IPS-NIHi7 (cell line): ENCODE data around the gene SKIC2.
"Not testable (repeated sequence)": the region's sequence is repeated elsewhere in the genome, so short reads cannot be mapped to it uniquely, and the experiment has no call there.

Experiments
- DNase-seq: peaks from one replicate; pipeline ENCODE4 v3.0.0; 2012; ENCODE audit warnings: mixed read lengths; ENCODE audit errors: extremely low spot score

Gene SKIC2

DNA sequence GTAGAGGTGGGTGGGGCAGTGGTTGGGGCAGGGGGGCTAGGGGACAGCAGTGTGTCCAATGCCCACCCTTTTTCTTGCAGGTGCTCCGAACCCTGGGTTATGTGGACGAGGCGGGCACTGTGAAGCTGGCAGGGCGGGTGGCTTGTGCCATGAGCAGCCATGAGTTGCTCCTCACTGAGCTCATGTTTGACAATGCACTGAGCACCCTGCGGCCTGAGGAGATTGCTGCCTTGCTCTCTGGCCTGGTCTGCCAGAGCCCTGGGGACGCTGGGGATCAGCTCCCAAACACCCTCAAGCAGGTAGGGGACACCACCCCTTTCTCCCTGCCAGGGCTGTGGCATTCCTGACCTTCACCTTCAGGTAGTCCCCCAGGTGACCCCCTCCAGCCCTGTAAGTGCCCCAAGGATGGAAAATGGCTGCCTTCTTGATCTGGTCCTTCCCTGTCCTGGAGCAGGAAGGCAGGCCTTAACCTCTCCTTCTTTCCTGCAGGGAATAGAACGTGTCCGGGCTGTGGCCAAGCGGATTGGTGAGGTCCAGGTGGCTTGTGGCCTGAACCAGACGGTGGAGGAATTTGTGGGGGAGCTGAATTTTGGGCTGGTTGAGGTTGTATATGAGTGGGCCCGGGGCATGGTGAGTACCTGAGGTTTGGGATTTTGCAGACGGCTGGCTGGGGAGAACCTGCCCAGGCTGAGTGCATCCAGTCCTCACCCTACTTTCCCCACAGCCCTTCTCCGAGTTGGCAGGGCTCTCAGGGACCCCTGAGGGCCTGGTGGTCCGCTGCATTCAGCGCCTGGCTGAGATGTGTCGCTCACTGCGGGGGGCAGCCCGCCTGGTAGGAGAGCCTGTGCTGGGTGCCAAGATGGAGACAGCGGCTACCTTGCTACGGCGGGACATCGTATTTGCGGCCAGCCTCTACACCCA, 10.1 kb downstream of the SKIC2 start:
- no peak for DNase-seq

DNA sequence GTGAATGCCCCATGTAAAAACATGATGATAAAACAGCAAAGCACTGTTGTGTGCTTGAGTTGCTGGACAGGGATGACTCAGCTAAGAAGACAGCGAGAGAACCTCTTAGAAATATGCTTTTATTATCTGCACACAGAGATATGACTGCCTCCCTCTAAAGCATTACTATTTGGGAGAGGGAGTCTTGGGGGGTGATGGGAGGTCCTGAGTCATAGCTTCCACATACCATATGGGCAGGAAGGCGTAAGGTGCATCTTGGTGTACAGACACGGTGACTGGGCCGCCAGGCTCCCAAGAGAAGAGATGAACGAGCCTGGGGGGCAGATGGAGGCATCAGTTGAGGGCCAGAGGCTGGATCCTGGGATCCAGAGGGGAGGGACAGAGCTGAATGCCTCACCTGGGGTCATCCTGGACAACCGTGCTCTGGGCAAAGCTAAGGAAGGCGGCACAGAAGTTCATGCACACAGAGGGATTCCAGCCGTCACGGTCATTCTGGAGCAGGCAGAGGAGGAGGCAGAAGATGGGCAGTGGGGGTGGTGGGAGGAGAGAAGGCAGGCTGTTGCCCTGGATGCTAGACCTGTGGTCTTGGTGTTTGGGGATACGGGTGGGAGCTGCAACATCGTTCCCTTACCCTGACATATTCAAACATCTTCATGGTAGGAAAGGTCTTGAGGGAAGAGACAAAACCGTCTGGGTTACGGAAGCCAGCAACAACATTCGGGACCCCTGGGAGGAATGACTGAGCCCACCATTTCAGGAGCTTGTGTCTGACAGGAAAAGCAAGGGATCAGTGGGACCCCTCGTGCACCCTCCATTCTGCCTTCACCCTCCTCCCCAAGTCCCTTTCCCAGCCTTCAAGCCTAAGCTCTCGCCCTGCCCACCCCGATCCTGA, 11.0 kb downstream of the SKIC2 start:
- DNase-seq = no peak

DNA sequence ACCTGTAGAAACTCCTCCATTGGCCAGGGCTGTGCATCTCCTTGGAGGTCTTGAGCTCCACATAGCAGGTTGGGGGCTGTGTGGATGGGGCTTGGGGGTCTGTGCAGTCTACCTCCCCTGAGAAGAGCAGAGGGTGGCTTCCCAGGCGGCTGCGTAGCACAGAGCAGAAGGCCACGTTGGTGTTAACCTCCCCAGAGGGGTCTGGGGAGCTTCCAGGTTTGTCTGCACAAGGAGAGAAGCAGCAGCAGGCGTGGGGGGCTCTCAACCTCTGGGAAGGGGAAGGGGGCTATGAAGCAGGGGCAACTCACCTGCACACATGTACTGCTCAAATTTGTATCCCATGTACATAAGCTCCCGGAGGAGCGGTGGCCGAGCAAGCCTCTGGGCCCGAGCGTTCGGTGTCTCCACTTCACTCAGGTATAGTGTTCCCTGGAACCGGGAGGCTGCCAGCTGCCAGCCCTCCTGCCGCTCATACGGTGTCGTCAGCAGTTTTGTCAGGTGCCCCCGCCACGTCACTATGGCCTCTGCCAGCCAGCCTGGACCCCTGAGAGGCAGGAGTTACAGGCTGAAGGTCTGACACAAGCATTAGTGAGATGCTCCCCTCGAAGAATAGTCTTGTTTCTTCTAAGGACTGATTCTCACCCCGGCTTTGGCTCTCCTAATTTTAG, 11.8 kb downstream of the SKIC2 start:
- DNase-seq = no peak

DNA sequence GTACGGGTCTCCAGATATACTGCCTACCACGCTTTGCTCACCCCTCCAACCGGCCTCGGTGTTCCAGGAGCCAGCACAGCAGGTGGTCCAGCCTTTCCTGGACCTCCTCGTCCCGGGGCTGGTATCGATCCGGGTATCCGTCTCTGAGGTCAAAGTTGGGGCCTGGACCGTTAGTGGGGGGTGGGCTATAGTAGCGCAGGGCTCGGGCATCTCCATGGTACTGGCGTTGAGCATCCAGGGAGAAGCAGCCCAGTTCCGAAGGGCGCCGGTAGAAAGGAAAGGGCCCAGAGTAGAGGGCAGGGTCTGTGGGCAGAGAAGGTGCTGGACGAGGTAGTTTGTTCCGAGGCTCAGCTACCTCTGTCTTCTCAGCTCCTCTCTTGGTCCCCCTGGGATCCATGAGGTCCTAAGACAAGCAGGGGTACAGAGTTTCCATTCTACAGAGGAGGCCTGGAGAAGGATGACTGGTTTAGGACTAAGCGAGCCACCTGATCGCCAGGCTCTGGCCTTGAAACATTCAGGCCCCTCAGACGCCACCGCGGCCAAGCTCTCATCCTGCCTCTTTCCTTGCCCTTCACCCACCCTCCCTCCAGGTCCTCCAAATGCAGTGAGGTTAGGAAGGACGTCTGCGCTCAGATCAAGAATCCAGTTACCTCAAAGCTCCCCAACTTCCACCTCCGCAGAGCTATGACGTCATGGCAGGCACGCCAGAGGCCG, 12.5 kb downstream of the SKIC2 start:
- no peak for DNase-seq

DNA sequence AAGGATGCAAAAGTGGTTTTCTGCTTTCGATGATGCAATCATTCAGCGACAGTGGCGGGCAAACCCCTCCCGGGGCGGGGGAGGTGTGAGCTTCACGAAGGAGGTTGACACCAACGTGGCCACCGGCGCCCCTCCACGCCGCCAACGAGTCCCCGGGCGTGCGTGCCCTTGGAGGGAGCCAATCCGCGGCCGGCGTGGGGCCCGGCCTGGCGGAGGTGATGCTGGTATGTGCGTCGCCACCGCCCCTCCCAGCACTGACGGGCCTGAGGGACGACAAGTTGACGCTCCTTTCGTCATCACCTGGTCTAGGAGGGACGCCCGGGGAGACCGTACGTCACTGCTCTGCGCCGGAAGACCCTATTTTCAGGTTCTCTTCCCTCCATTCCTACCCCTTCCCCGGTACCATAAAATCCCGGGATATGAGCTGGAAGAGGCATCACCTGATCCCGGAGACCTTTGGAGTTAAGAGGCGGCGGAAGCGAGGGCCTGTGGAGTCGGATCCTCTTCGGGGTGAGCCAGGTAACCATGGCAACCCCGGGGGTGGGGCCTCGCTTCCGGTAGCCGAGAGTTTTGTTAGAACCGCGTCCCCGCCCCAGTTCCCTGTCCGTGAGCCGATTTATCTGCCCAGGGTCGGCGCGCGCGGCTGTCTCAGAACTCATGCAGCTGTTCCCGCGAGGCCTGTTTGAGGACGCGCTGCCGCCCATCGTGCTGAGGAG, 13.2 kb downstream of the SKIC2 start, which contains the start of gene DXO:
Gene DXO (minus strand): TSS at position 146 of the 716 bp plus-strand sequence. CDS start 463 bp downstream, outside the sequence.
- DNase-seq = peak; percentile 99

DNA sequence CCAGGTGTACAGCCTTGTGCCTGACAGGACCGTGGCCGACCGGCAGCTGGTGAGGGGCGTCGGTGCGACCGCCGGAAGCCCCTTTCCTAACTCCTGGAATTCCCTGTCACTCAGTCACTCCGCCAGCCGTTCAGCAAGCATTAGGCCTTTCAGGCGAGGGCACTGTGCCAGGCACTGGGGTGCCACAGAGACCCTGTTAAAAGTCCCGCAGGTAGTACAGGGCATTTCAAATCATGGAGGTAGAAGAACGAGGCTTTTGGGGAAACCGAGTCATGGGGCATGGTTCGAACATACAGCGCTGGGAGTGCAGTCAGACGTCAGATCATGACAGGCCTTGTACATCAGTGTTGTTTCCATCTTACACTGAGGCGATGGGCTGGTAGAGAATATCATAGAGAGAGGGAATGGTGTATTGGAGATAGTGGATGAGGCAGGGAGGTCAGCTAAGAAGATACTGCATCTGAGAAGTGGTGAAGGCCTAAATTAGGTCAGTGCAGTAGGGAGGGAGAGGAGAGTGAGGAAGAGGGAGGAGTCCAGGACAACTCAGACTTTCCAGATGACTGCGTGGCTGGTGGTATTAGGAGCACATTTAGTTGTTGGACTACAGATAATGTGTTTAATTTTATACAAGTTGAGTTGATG, 13.9 kb downstream of the SKIC2 start:
- no peak for DNase-seq

DNA sequence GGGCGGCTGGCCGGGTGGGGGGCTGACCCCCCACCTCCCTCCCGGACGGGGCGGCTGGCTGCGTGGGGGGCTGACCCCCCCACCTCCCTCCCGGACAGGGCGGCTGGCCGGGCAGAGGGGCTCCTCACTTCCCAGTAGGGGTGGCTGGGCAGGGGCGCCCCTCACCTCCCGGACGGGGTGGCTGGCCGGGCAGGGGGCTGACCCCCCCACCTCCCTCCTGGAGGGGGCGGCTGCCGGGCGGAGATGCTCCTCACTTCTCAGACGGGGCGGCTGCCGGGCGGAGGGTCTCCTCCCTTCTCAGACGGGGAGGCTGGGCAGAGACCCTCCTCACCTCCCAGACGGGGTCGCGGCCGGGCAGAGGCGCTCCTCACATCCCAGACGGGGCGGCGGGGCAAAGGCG, 17.1 kb downstream of the SKIC2 start:
- DNase-seq = not testable (repeated sequence)

DNA sequence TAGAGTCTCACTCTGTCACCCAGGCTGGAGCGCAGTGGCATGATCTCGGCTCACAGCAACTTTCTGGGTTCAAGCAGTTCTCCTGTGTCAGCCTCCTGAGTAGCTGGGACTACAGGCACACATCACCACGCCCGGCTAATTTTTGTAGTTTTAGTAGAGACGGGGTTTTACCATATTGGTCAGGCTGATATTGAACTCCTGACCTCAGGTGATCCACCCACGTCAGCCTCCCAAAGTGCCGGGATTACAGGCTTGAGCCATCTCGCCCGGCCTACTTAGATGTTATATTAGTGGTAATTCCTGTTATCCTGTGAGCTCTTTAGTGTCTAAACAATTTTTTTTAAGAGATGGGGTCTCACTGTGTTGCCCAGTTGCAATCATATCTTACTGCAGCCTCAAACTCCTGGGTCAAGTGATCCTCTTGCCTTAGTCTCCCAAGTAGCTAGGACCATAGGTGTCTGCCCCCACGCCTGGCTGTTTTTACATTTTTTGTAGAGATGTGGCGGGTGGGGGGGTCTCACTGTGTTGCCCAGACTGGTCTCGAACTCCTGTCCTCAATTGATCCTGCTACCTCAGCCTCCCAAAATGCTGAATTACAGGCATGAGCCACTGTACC, 18.9 kb downstream of the SKIC2 start:
- DNase-seq = no peak

DNA sequence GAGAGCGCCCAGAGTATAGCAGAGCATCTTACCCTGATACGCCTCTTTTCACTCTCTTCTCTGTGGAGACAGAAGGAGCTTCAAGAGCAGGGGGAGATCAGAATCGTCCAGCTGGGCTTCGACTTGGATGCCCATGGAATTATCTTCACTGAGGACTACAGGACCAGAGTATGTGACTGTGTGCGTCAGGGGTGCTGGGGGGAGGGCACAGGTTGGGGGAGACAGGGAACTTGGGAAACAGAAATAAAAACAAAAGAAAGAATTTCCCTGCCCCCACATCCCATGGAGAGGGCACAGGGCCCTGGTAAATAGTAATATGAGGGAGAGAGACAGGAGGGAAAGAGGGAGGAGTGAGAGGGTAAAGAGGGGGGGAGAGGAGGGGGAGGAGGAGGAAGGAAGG, 19.9 kb downstream of the SKIC2 start:
- no peak for DNase-seq

DNA sequence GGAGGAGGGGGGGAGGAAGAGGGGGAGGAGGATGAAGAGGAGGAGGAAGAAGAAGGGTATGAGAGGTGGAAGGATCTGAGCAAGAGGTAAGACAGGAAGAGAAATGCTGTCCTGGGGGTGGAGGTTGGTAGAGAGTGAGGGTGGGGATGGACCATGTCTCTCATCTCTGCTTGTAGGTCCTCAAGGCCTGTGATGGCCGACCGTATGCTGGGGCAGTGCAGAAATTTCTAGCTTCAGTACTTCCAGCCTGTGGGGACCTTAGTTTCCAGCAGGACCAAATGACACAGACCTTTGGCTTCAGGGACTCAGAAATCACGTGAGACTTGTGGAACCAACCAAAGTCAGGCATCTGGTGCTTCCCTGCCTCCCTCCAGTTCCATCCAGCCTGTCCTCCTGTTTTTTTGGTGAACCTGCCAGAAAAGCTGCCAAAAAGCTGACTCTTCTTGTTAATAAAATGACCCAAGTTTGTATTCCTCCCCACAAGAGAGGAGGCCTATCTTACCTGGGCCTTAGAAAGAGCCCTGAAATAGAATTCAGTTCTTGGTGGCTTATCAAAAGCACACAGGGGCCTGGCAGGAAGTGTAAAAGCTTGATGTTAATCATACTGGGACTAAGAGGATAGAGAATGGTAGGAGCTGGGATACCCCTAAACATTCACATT, 20.4 kb downstream of the SKIC2 start:
- DNase-seq = no peak

DNA sequence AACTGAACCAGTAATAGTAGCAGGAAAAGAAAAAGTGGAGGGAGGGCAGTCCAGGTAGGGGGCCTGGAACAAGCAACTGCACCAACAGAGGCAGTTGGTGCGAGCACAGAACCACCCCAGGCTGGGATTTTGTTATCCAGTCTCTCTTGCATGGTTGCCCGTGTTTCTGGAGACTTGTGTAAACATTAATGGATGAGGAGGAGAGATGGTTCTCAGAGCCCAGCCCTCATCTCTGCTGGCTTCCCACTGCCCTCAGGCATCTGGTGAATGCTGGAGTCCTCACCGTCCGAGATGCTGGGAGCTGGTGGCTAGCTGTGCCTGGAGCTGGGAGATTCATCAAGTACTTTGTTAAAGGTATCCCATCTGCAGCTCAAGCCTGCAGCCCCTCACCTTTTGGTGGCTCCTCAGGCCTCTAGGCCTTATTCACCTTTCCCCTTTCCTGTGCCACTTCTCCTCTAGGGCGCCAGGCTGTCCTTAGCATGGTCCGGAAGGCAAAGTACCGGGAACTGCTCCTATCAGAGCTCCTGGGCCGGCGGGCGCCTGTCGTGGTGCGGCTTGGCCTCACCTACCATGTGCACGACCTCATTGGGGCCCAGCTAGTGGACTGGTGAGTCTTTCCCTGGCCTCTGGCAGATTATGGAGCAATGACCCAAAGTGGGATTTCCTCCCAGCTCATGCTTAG, 21.4 kb downstream of the SKIC2 start:
- not testable (repeated sequence) for DNase-seq

DNA sequence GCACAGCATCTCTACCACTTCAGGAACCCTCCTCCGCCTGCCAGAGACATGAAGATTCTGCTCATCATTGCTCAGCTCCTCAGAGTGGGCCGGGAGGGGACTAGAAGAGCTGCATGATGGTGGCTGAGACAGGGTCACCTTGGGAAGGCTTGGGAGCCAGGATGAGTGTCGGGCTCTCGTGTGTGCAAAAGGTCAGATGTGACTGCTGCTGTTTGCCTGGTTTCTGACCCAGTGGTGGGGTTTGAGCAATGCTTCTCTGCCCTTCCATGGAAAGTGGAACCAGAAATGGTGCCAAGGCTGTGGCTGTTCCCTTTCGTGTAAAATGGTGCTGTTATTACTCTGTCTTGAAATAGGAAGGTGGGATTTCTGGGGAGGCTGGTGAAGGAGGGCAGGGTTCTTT, 22.0 kb downstream of the SKIC2 start:
- DNase-seq = not testable (repeated sequence)

DNA sequence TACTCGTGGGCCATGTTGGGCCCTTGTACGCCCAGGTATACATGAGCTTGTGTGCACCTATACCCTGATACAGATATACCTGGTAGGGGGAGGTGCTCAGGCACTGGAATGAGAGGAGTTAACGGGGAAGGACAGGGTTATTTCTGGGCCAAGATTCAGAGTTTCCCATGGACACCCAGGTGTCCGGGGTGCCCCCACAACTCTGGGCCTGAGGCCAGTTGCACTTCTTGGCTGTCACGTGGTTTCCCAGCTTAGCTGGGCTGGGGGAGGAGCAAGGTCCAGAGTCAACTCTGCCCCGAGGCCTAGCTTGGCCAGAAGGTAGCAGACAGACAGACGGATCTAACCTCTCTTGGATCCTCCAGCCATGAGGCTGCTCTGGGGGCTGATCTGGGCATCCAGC, 22.8 kb downstream of the SKIC2 start, which contains the start of gene C4A:
Gene C4A (plus strand): TSS at position 314 of the 400 bp plus-strand sequence. CDS start 51 bp downstream, at position 365.
- not testable (repeated sequence) for DNase-seq

DNA sequence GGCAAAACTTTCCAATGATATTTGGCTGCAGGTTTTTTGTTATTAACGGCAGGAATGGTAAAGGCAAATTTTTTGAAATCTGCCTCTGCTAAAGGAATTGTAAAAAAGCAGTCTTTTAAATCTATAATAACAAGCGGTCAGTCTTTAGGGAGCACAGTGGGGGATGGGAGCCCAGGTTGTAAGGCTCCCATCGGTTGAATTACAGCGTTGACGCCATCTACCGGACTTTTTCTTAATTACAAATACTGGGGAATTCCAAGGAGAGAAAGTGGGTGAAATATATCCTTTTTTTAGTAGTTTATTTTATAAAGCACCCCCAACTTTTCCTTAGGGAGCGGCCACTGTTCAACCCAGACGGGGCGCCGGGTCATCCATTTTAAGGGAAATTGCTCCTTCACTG, 30.4 kb downstream of the SKIC2 start:
- DNase-seq = not testable (repeated sequence)

DNA sequence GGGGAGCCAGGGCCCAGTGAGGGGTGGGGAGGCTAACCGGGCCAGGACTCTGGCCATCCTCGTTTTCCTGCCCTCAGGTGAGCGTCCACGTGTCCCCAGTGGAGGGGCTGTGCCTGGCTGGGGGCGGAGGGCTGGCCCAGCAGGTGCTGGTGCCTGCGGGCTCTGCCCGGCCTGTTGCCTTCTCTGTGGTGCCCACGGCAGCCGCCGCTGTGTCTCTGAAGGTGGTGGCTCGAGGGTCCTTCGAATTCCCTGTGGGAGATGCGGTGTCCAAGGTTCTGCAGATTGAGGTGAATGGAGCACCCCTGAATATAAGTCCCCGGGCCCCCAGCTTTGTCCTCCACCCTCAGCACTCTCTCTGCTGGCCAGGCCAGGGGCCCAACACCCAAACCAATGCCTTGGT, 35.4 kb downstream of the SKIC2 start:
- not testable (repeated sequence) for DNase-seq

DNA sequence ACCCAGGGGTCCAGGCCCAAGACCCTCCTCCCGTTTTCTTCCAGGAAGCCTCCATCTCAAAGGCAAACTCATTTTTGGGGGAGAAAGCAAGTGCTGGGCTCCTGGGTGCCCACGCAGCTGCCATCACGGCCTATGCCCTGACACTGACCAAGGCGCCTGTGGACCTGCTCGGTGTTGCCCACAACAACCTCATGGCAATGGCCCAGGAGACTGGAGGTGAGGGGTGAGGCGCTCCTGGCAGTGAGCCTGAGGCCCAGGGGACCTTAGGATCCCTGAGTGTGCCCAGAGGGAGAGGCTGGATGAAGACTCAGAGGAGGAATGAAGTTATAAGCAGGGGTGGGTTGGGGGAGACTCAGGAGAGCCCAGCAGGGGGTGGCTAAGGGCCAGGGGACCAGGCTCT, 37.4 kb downstream of the SKIC2 start:
- DNase-seq = not testable (repeated sequence)

DNA sequence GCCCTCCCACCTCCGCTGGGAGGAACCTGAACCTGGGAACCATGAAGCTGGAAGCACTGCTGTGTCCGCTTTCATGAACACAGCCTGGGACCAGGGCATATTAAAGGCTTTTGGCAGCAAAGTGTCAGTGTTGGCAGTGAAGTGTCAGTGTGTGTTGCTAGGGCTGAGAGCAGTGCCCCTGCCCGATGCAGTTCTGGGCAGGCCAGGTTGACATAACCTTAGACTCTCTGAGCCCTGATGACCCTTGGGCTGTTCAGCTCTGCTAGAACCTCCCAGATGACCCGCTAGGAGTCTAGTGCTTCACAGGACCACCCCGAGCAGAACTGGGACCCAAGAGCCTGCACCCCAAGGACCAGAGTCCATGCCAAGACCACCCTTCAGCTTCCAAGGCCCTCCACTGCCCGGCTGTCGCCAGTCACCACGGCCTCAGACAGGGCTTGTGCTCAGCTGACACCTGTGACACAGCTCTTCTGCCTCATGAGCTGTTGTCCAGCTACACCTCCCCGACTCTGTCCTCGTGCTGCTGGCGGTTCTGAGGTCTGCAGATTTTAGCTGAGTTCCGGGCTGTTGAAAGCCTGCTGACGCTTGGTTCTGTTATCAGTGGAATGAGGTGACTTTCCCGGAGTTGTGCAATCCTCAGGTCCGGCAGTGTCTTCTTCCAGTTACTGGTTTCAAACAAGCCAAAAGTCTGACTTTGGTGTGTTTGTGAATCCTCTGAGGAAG, 43.7 kb downstream of the SKIC2 start:
- not testable (repeated sequence) for DNase-seq

DNA sequence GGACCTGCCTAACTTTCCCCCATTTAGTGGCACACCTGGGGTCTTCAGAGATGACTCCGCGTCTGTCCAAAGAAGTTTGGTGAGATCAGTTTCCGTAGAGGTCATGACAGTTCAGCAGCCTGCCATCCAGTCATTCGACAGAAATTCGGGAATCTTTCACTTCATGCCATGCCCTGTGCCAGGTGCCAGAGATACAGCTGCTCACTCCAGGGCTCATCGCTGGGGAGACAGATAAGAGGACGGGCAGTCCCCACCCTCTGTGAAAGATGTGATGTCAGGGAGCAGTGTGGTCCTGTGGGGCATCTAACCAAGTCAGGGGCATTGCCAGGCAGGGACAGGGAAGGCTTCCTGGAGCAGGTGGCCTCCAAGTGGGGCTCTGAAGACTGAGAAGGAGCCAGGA, 44.3 kb downstream of the SKIC2 start:
- DNase-seq = not testable (repeated sequence)
